ENCODE results near the gene CCDC169. TPM values are rescaled to one million over a fixed set of nuclear protein-coding genes. Genes with fewer than 3 reads are reported as not detected.

Gene CCDC169
- total RNA-seq, 1 experiment from 2014 or later, result 6.5 TPM

GRCh38 chr13:36211567-36211966, 86.0 kb downstream of the CCDC169 start:
- TF ChIP-seq CTCF (conservative IDR thresholded peaks at IDR 0.05) (no peak), EZH2 (IDR thresholded peaks at IDR 0.05; ENCODE audit: low read depth) (no peak)
- Histone ChIP-seq H3K4me3 (no peak overlapping the region), H2AFZ (no peak overlapping the region), H4K20me1 (ENCODE audit: insufficient read depth) (no peaks in the 10 kb centered on the region), H3K9me3 (ENCODE audit: insufficient read depth, low read depth) (no peaks in the 10 kb centered on the region), H3K9me2 (ENCODE audit: insufficient read depth) (no peaks in the 10 kb centered on the region), H3K79me2 (ENCODE audit: low read depth) (no peaks in the 10 kb centered on the region), H3K27me3 (ENCODE audit: insufficient read depth, low read depth) (no peaks in the 10 kb centered on the region), H3K4me1 (replicated peaks; ENCODE audit: insufficient read depth) (no peaks in the 10 kb centered on the region), H3F3A (ENCODE audit: insufficient read depth, low read depth) (no peaks in the 10 kb centered on the region), H3K36me3 (ENCODE audit: low read depth) (no peaks in the 10 kb centered on the region), H3K4me2 (no peak overlapping the region), H3K27ac (no peak overlapping the region)
- BruUV-seq (replicated peaks), result no TSS peak
- DNase-seq, result no peak
- POLR2A ChIA-PET (ENCODE audit: unreplicated experiment), result no interaction called here
- intact Hi-C loops (cut with micrococcal nuclease; ENCODE audit: unreplicated experiment), result no loop called here
- CTCF ChIA-PET, result no interaction called here

GRCh38 chr13:36210738-36211137, 86.9 kb downstream of the CCDC169 start:
- ChIA-PET POLR2A (ENCODE audit: unreplicated experiment) (no interaction called here), CTCF (no interaction called here)
- no peaks in the 10 kb centered on the region for H3K9me3 ChIP-seq (ENCODE audit: insufficient read depth, low read depth)
- no peaks in the 10 kb centered on the region for H3K4me1 ChIP-seq (replicated peaks; ENCODE audit: insufficient read depth)
- H3F3A ChIP-seq (ENCODE audit: insufficient read depth, low read depth), result no peaks in the 10 kb centered on the region
- H3K4me3 ChIP-seq, result no peak overlapping the region
- no peaks in the 10 kb centered on the region for H3K36me3 ChIP-seq (ENCODE audit: low read depth)
- intact Hi-C loops (cut with micrococcal nuclease; ENCODE audit: unreplicated experiment), result no loop called here
- no peak overlapping the region for H3K4me2 ChIP-seq
- no peaks in the 10 kb centered on the region for H3K27me3 ChIP-seq (ENCODE audit: insufficient read depth, low read depth)
- no peak for DNase-seq
- no TSS peak for BruUV-seq (replicated peaks)
- no peak for TF ChIP-seq EZH2 (IDR thresholded peaks at IDR 0.05; ENCODE audit: low read depth)
- no peak for TF ChIP-seq CTCF (conservative IDR thresholded peaks at IDR 0.05)
- no peak overlapping the region for H3K27ac ChIP-seq
- H3K79me2 ChIP-seq (ENCODE audit: low read depth), result no peaks in the 10 kb centered on the region
- no peak overlapping the region for H2AFZ ChIP-seq
- no peaks in the 10 kb centered on the region; the same call in 1 of the 2 replicates for H3K9me2 ChIP-seq (ENCODE audit: insufficient read depth)
- H4K20me1 ChIP-seq (ENCODE audit: insufficient read depth), result no peaks in the 10 kb centered on the region

- Histone ChIP-seq H3F3A (ENCODE audit: insufficient read depth, low read depth) (no peaks in the 10 kb centered on the region; the same call in 1 of the 2 replicates), H3K9me2 (ENCODE audit: insufficient read depth) (no peaks in the 10 kb centered on the region; the same call in 1 of the 2 replicates), H3K4me3 (no peak overlapping the region), H3K4me1 (replicated peaks; ENCODE audit: insufficient read depth) (no peaks in the 10 kb centered on the region), H3K79me2 (ENCODE audit: low read depth) (no peaks in the 10 kb centered on the region), H3K4me2 (no peak overlapping the region), H2AFZ (no peak overlapping the region), H3K36me3 (ENCODE audit: low read depth) (no peaks in the 10 kb centered on the region), H3K27me3 (ENCODE audit: insufficient read depth, low read depth) (no peaks in the 10 kb centered on the region), H3K27ac (no peak overlapping the region), H4K20me1 (ENCODE audit: insufficient read depth) (no peaks in the 10 kb centered on the region), H3K9me3 (ENCODE audit: insufficient read depth, low read depth) (no peaks in the 10 kb centered on the region)
- CTCF ChIA-PET, result no interaction called here
- intact Hi-C loops (cut with micrococcal nuclease; ENCODE audit: unreplicated experiment), result no loop called here
- BruUV-seq (replicated peaks), result no TSS peak
- DNase-seq, result no peak
- no peak for TF ChIP-seq CTCF (conservative IDR thresholded peaks at IDR 0.05)
- TF ChIP-seq EZH2 (IDR thresholded peaks at IDR 0.05; ENCODE audit: low read depth), result no peak
- POLR2A ChIA-PET (ENCODE audit: unreplicated experiment), result no interaction called here
Observed at GRCh38 chr13:36207672-36208071, 89.9 kb downstream of the CCDC169 start.

Measured in PC-9 (cell line).